HUES64 (cell line): ENCODE measurements around the gene RABGAP1L.
A peak's percentile ranks its signal among the peaks of the same experiment; 100 is the strongest.

Source experiments
- H3K27ac ChIP-seq: 2 replicates; pipeline ENCODE4 v1.7.0; 2013; ENCODE audit warnings: low read depth, low read length, inconsistent platforms
- H3K27me3 ChIP-seq: 2 replicates; pipeline ENCODE4 v1.6.1; 2013; ENCODE audit warnings: mild to moderate bottlenecking, low read length; ENCODE audit not compliant: insufficient read depth
- H3K36me3 ChIP-seq: 2 replicates; pipeline ENCODE4 v1.6.1; 2013; ENCODE audit warnings: mild to moderate bottlenecking, low read length; ENCODE audit not compliant: insufficient read depth
- H3K4me1 ChIP-seq: 2 replicates; pipeline ENCODE4 v1.6.1; 2013; ENCODE audit warnings: mild to moderate bottlenecking, low read length, moderate library complexity; ENCODE audit not compliant: insufficient read depth
- H3K4me3 ChIP-seq: 2 replicates; pipeline ENCODE4 v1.5.1; 2013; ENCODE audit warnings: mild to moderate bottlenecking, low read length, moderate library complexity
- H3K9ac ChIP-seq: 2 replicates; pipeline ENCODE4 v1.6.1; 2013; ENCODE audit warnings: mild to moderate bottlenecking, low read depth, low read length
- H3K9me3 ChIP-seq: 2 replicates; pipeline ENCODE4 v1.6.1; 2013; ENCODE audit warnings: low read depth, low read length; ENCODE audit not compliant: insufficient read depth
- WGBS: fragments of 150-250, 120-280 bp; methylation state at CpG from one replicate; pipeline ENCODE4 v1.1.7; 2013; ENCODE audit warnings: missing lambda C conversion rate; 5-methylcytosine and 5-hydroxymethylcytosine counted together

The RABGAP1L gene

DNA sequence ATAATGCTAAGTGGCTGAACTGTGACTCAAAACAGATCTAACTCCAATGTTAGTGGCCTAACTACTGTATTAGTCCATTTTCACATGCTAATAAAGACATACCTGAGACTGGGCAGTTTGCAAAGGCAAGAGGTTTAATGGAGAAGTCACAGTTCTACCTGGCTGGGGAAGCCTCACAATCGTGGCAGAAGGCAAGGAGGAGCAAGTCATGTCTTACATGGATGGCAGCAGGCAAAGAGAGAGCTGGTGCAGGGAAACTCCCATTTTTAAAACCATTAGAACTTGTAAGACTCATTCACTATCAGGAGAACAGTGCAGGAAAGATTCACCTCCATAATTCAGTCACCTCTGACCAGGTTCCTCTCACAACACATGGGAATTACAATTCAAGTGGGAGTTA is 760.8 kb downstream of the RABGAP1L start:
- peaks cover 37% of the 10 kb centered on the region for H3K36me3 ChIP-seq
- H3K27ac ChIP-seq = no peak overlapping the region
- no peaks in the 10 kb centered on the region for H3K27me3 ChIP-seq
- H3K9me3 ChIP-seq = no peaks in the 10 kb centered on the region; the same call in none of the 2 replicates
- no peaks in the 10 kb centered on the region for H3K4me1 ChIP-seq
- no peak overlapping the region for H3K4me3 ChIP-seq
- 92% methylated on average over 1 of the region's 1 CpG for WGBS
- H3K9ac ChIP-seq = no peak overlapping the region

DNA sequence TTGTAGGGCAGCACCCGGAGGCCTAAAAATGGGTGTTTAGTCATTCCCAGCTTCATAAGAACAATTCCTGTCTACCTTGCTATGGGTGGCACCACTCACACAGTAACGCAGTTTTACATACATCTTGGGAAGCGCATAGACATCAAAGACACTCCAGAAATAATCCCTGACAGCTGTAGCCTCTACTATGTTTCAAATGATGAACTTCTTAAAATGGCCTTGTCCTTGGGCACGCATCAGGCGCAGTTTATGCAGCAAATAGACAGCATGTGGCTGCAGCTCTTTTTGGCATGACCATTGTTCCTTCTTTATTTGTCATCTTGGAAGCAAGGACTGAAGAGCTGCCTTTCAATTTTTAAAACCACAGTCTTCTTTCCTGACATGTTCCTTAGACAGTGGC is 762.8 kb downstream of the RABGAP1L start:
- H3K9ac ChIP-seq = no peak overlapping the region
- 95% methylated on average over 5 of the region's 5 CpGs for WGBS
- no peaks in the 10 kb centered on the region for H3K27me3 ChIP-seq
- H3K27ac ChIP-seq = no peak overlapping the region
- no peaks in the 10 kb centered on the region for H3K4me1 ChIP-seq
- no peaks in the 10 kb centered on the region; the same call in none of the 2 replicates for H3K9me3 ChIP-seq
- peaks cover 25% of the 10 kb centered on the region for H3K36me3 ChIP-seq
- H3K4me3 ChIP-seq = no peak overlapping the region

DNA sequence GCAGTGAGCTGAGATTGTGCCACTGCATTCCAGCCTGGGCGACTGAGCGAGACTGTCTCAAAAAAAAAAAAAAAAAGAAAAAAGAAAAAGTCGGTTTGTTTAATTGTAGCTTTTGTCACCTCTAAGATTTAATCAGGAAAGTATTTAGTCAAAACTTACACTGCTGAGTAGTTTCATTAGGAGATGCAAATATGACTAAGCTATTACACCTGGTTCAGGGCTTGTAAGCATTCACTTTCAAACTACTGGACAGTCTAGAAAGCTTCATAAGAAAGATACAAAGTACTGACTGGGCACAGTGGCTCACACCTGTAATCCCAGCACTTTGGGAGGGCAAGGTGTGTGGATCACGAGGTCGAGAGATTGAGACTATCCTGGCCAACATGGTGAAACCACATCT is 764.5 kb downstream of the RABGAP1L start:
- no peak overlapping the region for H3K4me3 ChIP-seq
- H3K27ac ChIP-seq = no peak overlapping the region
- H3K27me3 ChIP-seq = no peaks in the 10 kb centered on the region
- H3K9ac ChIP-seq = no peak overlapping the region
- H3K9me3 ChIP-seq = no peaks in the 10 kb centered on the region; the same call in none of the 2 replicates
- H3K36me3 ChIP-seq = peaks cover 21% of the 10 kb centered on the region
- WGBS = 100% methylated on average over 4 of the region's 5 CpGs
- H3K4me1 ChIP-seq = no peaks in the 10 kb centered on the region

DNA sequence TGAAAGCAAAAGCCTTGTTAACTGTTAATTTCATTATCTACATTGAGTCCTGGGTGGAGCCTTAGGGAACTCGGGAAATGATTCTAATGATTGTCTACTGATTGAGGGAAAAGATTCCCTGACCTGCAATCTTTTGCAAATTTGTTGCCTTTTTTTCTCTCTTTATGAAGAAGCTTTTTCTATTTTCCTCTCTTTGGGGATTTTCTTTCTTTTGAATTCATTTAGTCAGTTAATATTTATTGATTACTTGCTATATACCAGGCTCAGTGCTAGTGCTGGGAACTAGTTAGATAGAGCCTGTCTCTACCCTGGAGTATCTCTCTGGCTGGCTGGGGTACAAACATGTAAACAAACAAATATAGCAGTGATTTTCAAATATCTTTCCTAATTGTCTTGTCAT is 769.2 kb downstream of the RABGAP1L start:
- Histone ChIP-seq H3K36me3 (0 out of 2 replicates have a peak, but pooled peaks cover under 1% of the 10 kb centered on the region), H3K27ac (no peak overlapping the region)
- whole genome bisulfite sequencing = 100% methylated on average over 1 of the region's 1 CpG

DNA sequence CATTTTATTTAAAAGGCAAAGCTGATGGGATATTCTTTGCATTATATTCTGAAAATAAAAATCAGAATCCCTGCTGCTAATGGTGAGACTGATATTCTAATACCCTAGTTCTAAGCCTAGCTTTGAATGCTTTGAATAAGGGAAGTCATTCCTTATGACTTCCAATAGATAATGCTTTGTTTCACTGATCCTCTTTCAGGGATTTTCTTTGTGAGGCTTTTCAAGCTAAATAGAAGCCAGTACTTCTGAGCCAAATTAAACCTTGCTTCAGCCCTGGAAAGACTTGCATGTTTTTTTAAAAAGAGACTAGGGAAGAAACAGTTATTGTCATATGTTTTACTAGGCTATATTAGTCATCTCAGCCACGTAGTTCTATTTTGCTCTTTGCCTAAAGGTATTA is 771.9 kb downstream of the RABGAP1L start:
- peaks cover 24% of the 10 kb centered on the region for H3K4me1 ChIP-seq
- H3K9me3 ChIP-seq = no peaks in the 10 kb centered on the region
- H3K27ac ChIP-seq = peak overlapping the region; percentile 15
- no peak overlapping the region for H3K9ac ChIP-seq
- no peaks in the 10 kb centered on the region for H3K27me3 ChIP-seq
- H3K4me3 ChIP-seq = no peak overlapping the region
- H3K36me3 ChIP-seq = peaks cover 3% of the 10 kb centered on the region; the same call in 1 of the 2 replicates
- WGBS = 88% methylated on average over 1 of the region's 1 CpG

More for the DNA sequence above, 769.2 kb downstream of the RABGAP1L start:
- Histone ChIP-seq H3K4me3 (no peak overlapping the region), H3K27me3 (no peaks in the 10 kb centered on the region), H3K4me1 (peaks cover 24% of the 10 kb centered on the region), H3K9ac (no peak overlapping the region), H3K9me3 (no peaks in the 10 kb centered on the region)

DNA sequence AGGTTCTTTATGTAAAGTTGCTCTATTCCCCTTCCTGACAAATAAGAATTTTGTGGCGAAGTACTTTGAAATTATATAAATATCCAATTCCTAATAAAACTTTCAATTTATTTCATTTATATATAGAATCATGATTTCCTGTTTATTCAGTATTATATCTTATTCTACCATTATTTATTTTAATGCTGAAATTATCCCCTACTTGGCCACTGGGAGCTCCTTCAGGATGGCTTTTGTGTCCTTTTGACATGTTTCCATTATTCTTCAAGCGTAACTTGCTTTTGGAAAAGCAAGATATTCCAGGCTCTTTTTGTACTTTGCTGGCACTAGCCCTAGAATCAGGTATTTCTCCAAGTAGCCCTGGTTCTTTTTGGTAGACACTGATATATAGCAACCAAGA is 773.3 kb downstream of the RABGAP1L start:
- Histone ChIP-seq H3K4me3 (no peak overlapping the region), H3K27ac (no peak overlapping the region), H3K9ac (no peak overlapping the region), H3K4me1 (peaks cover 24% of the 10 kb centered on the region), H3K27me3 (no peaks in the 10 kb centered on the region), H3K36me3 (peaks cover 5% of the 10 kb centered on the region; the same call in 1 of the 2 replicates), H3K9me3 (no peaks in the 10 kb centered on the region)
- WGBS = 96% methylated on average over 1 of the region's 2 CpGs

DNA sequence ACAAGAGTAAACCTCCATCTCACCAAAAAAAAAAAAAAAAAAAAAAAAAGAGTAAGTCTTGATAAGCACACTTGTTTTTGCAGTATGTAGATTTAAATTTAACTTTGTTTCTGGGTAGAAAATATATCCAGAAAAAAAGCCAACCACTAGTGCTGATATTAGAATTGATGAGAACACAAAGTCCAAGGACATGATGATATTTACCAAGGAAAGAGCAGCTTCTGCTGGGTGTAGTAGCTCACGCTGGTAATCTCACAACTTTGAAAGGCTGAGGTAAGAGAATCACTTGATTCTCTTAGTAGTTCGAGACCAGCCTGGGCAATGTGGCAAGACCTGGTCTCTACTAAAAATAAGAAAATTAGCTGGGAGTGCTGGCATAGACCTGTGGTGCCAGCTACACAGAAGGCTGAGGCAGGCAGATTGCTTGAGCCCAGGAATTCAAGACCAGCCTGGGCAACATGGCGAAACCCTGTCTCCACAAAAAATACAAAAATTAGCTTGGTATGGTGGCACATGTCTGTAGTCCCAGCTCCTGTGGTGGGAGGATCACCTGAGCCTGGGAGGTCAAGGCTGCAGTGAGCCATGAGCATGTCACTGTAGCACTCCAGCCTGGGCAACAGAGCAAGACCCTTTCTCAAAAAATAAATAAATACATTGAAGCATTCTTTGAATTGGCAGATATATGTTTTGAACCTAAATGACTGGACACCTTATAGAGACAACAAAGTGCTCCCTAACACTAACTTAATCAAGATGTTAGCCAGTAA is 776.8 kb downstream of the RABGAP1L start:
- Histone ChIP-seq H3K27ac (no peak overlapping the region), H3K4me1 (peaks cover 23% of the 10 kb centered on the region), H3K9me3 (no peaks in the 10 kb centered on the region), H3K27me3 (no peaks in the 10 kb centered on the region), H3K36me3 (peaks cover 27% of the 10 kb centered on the region), H3K4me3 (no peak overlapping the region), H3K9ac (no peak overlapping the region)
- 98% methylated on average over 3 of the region's 3 CpGs for WGBS

DNA sequence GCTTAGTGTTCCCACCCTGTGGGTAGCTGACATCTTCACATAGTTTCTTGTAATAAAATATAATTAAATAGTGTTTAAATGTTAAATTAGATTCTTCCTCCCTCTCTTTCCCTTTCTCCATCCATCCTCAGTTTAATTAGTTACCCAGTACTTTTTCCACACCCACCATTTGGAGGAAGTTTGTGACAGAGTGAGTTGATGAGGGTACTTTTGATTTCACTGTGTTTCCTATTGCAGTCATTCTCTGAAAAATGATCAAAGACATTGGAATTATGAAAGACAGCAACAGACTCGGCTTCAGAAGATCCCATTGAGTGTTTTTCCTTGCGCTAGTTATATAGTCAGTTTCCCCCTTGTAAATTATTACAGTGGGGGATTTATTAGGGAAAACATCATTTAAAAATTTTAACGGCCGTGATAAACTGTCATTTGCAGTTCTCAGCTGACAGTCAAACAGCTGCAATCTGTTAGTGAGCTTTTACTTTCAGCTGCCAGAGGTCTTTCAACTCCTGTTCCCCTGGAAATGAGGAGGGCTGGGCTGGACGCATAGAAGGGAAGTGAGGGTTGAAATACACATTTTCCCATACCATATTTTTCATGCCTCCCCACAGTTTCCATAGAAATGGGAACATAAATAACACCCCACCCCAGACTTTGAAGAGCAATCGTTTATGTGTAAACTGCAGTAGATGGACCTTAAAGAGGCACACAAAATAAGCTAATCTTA is 779.1 kb downstream of the RABGAP1L start:
- H3K4me1 ChIP-seq = peaks cover 15% of the 10 kb centered on the region
- no peaks in the 10 kb centered on the region for H3K9me3 ChIP-seq
- no peak overlapping the region for H3K4me3 ChIP-seq
- H3K9ac ChIP-seq = no peak overlapping the region
- H3K27ac ChIP-seq = no peak overlapping the region
- H3K27me3 ChIP-seq = no peaks in the 10 kb centered on the region
- peaks cover 33% of the 10 kb centered on the region for H3K36me3 ChIP-seq
- WGBS = 94% methylated on average over 6 of the region's 6 CpGs

DNA sequence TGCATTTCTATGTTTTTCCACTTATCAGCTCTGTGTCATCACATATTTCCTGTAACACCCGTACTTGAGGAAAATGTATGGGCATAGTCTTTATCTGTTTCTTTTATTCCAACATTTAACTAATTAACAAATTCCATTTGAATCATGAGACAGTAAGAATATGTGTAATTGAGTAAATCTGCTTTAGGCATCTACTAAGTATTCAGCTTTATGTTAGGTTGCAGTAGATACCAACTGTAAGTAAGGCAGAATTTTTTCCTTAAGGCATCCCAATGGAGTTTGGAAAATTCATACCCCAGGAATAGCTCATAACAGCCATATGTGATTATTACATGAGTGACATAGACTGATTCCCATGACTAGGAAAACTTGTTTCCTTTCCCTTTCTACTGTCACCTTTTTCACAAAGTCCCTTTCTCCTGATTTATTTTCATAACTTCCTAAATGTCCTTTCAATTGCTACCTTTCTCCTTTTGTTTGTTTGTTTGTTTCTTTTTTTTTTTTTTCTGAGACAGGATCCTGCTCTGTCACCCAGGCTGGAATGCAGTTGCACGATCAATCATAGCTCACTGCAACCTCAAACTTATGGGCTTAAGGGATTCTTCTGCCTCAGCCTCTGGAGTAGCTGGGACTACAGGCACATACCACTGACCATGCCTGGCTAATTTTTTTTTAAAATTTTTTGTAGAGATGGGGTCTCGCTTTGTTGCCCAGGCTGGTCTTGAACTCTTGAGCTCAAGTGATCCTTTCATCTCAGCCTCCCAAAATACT is 780.6 kb downstream of the RABGAP1L start:
- H3K9me3 ChIP-seq = no peaks in the 10 kb centered on the region
- H3K27ac ChIP-seq = no peak overlapping the region
- peaks cover 34% of the 10 kb centered on the region for H3K36me3 ChIP-seq
- no peak overlapping the region for H3K4me3 ChIP-seq
- WGBS = 93% methylated on average over 2 of the region's 3 CpGs
- peaks cover 15% of the 10 kb centered on the region for H3K4me1 ChIP-seq
- no peaks in the 10 kb centered on the region for H3K27me3 ChIP-seq
- H3K9ac ChIP-seq = no peak overlapping the region

DNA sequence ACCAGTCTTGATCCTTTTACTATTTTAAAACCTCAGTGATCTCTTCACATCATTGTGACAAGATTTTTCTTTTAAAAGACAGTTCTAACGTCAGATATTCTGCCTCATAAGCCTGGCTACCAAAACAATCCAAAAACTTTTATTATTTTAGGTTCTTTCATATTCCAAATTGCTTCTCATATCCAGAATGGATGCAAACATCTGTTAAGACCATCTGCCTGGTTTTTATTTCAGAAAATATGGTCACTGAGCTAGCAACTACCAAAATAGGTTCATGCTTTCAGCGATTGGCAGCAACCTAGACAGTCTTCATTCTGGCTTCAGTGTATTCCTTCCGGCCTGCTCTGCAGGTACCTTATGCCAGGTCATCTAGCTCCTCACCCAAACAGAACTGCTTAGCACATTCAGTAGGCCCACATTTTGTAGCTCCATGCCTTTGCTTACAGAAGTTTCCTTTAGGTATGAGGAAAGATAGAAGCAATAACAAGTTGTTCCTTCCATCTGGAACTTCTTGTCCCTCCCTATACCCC is 781.4 kb downstream of the RABGAP1L start:
- H3K4me1 ChIP-seq = peaks cover 15% of the 10 kb centered on the region
- H3K27ac ChIP-seq = no peak overlapping the region
- H3K36me3 ChIP-seq = peaks cover 35% of the 10 kb centered on the region
- 94% methylated on average over 3 of the region's 3 CpGs for WGBS
- no peaks in the 10 kb centered on the region for H3K9me3 ChIP-seq
- H3K9ac ChIP-seq = no peak overlapping the region
- no peaks in the 10 kb centered on the region for H3K27me3 ChIP-seq
- H3K4me3 ChIP-seq = no peak overlapping the region
